Coronary artery (tissue), 2 donors: ENCODE results near the gene SSRP1.
"Not testable (repeated sequence)": the region's sequence is repeated elsewhere in the genome, so short reads cannot be mapped to it uniquely, and the experiment has no call there.

ENCODE experiments used
- DNase-seq: peaks from one replicate; pipeline ENCODE4 v3.0.0-alpha.2; 2017; ENCODE audit warnings: low spot score
- H3K27ac ChIP-seq, 2 donors: fragments of 200-600 bp; sonication (generic); one replicate each; pipeline ENCODE4 v1.5.1; 2016 to 2019
- H3K4me3 ChIP-seq: fragments of 200-600 bp; sonication (generic); 2 replicates; pipeline ENCODE4 v1.5.1; 2016; ENCODE audit warnings: mild to moderate bottlenecking, moderate library complexity
- CTCF ChIP-seq: fragments of 200-600 bp; sonication (generic); IDR thresholded peaks from one replicate; pipeline ENCODE4 v1.5.1; 2019; ENCODE audit warnings: antibody characterized with exemption

The SSRP1 gene

GRCh38 chr11:57338142-57338541 is 2.5 kb upstream of the SSRP1 start, which contains the start of gene P2RX3:
P2RX3 (plus strand) TSS chr11:57338352; CDS start chr11:57338551, 199 bp downstream.
- no peak for DNase-seq
- TF ChIP-seq CTCF, result no peak
- Histone ChIP-seq H3K27ac (no peak within 1 kb of the TSS), H3K4me3 (no peak within 1 kb of the TSS)

DNA sequence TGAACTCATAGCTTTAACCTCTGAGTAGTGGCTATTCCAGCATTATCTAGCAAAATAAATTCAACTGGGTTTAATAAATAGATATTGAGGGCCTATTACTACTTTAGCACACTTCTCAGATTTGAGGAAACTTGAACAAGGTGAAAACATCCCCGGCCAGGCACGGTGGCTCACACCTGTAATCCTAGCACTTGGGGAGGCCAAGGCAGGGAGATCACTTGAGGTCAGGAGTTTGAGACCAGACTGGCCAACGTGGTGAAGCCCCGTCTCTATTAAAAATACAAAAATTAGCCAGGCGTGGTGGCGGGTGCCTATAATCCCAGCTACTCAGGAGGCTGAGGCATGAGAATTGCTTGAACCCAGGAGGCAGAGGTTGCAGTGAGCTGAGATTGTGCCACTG is 1.2 kb upstream of the SSRP1 start:
- not testable (repeated sequence) for H3K27ac ChIP-seq, DNase-seq, H3K4me3 ChIP-seq

- TF ChIP-seq CTCF, result no peak
- Histone ChIP-seq H3K4me3 (peak overlapping the region; percentile 97), H3K27ac (peak overlapping the region; percentile 83 to 97)
- DNase-seq, result no peak
These were observed 497 bp upstream of the SSRP1 start for GRCh38 chr11:57336111-57336666.

DNA sequence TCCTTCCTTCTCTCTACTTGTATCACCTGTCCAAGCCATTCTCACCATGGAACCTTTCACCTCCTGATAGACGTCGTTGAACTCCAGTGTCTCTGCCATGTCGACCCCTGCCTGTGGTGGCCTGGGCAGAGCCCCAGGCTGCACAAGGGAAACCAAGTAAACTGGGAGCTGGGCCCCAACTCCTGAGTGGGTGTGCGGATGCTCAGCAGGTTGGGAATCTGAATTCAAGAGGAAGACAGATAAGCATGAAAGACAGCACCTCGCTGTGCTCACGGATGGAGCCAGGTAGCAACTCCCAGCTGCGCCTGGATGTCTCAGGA is 709 bp downstream of the SSRP1 start:
- no peak for DNase-seq
- H3K4me3 ChIP-seq, result peak overlapping the region; percentile 97
- H3K27ac ChIP-seq, result peak overlapping the region; percentile 83 to 97
- no peak for TF ChIP-seq CTCF

DNA sequence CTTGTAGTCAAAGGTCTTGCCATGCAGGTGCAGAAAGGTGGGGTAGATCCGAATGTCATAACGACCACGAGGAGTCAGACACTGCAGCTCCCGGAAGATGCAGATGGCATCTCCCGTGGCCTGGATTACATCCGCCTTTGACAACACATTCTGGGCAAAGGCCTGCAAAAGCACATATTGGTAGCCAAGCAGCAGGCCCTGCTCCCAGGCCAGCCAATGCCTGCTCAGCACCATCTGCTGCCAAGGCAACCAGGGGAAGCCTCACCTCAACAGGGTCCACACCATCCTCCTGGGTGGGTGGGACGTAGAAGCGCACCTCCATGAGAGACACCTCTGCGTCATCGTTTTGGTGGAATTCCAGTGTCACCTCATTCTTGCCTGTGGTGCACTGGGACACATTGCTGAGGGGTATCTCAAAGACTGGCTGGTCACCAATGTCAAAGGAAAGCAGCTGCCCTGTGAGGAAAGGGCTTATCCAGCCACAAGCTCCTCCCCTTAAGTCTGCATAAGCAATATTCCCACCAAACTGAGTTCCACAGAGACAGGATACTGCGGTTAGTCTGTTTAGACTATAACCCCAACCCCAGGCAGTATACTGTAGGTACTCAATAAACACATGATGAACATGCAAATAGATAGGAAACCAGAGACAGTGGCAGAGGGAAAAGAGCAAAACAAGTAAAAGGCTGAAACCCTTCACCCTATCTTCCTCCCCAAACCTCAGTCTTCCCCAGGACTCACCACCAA is 2.8 kb downstream of the SSRP1 start:
- H3K27ac ChIP-seq, result no peak overlapping the region
- DNase-seq, result no peak
- TF ChIP-seq CTCF, result no peak
- no peak overlapping the region for H3K4me3 ChIP-seq

- Histone ChIP-seq H3K27ac (no peak overlapping the region), H3K4me3 (no peak overlapping the region)
- no peak for DNase-seq
- TF ChIP-seq CTCF, result no peak
These were observed 4.0 kb downstream of the SSRP1 start for GRCh38 chr11:57331720-57332119.

- Histone ChIP-seq H3K4me3 (no peak overlapping the region), H3K27ac (no peak overlapping the region)
- no peak for TF ChIP-seq CTCF
- no peak for DNase-seq
These were observed 5.7 kb downstream of the SSRP1 start for GRCh38 chr11:57330029-57330428.
